Skeletal muscle satellite cell (primary cell): ENCODE data around the gene PLCB1.
"Not testable (repeated sequence)": the region's sequence is repeated elsewhere in the genome, so short reads cannot be mapped to it uniquely, and the experiment has no call there.

Source experiments
- H3K27me3 ChIP-seq: 2 replicates; pipeline ENCODE4 v1.7.0; 2013; ENCODE audit warnings: low read length; ENCODE audit not compliant: control insufficient read depth, insufficient read depth
- H3K36me3 ChIP-seq: 2 replicates; pipeline ENCODE4 v1.7.0; 2013; ENCODE audit warnings: mild to moderate bottlenecking, control low read depth, low read length; ENCODE audit not compliant: insufficient read depth
- H3K4me1 ChIP-seq: 2 replicates; pipeline ENCODE4 v1.7.0; 2013; ENCODE audit warnings: low read length; ENCODE audit not compliant: control insufficient read depth, insufficient read depth
- H3K4me2 ChIP-seq: 2 replicates; pipeline ENCODE4 v1.7.0; 2013; ENCODE audit warnings: mild to moderate bottlenecking, low read length
- H3K4me3 ChIP-seq: 2 replicates; pipeline ENCODE4 v1.7.0; 2013; ENCODE audit warnings: low read length
- H3K9ac ChIP-seq: 2 replicates; pipeline ENCODE4 v1.7.0; 2013; ENCODE audit warnings: mild to moderate bottlenecking, low read depth, low read length, moderate library complexity
- H3K9me3 ChIP-seq: replicated peaks from 2 replicates; pipeline ENCODE4 v1.7.0; 2013; ENCODE audit warnings: mild to moderate bottlenecking, control low read depth, low read length

PLCB1 gene

DNA sequence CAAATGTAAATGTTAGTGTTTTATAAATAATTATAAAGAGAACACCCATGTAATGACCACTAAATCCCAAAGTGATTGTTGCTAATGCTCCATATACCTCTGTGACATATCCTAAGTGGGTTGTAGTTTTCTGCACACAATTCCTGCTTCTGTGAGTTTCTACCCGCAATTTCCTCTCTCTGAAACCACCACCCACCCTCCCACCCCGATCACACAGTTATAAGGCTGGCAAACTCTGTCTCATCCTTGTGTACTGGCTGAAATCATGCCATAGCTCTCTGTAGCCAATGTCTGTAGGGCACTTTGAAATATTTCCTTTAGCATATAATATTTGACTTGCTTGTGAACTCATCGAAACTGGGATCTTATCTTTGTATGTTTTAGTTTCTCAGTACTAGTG, 236.6 kb downstream of the PLCB1 start:
- Histone ChIP-seq H3K9ac (no peak overlapping the region), H3K4me3 (no peak overlapping the region), H3K27me3 (no peaks in the 10 kb centered on the region), H3K36me3 (no peaks in the 10 kb centered on the region), H3K4me2 (no peak overlapping the region), H3K4me1 (no peaks in the 10 kb centered on the region), H3K9me3 (no peaks in the 10 kb centered on the region)

GRCh38 chr20:8369311-8369710, 237.2 kb downstream of the PLCB1 start:
- H3K9me3 ChIP-seq, result no peaks in the 10 kb centered on the region
- no peak overlapping the region for H3K4me2 ChIP-seq
- H3K4me3 ChIP-seq, result no peak overlapping the region
- no peaks in the 10 kb centered on the region for H3K36me3 ChIP-seq
- no peaks in the 10 kb centered on the region for H3K4me1 ChIP-seq
- no peaks in the 10 kb centered on the region for H3K27me3 ChIP-seq
- no peak overlapping the region for H3K9ac ChIP-seq

DNA sequence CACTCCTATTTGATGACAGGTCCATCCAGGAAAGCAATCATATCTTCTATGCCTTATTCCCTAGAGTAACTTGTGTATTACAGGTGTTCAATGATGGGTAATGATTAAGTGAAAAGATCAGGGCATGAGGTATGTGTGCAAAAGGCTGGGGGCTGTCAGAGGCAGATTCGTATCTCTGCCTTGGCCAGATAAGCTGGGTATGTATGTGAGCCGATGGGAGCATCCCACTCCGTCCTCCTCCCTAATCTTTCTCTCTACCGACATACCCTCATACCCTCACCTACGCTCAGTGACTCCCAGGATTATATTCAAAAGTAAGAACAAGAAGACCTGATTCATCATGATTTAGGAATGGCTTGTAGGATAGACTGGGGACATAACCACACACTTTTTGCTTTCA, 238.7 kb downstream of the PLCB1 start:
- peaks cover 4% of the 10 kb centered on the region for H3K4me1 ChIP-seq
- H3K27me3 ChIP-seq, result no peaks in the 10 kb centered on the region
- H3K9me3 ChIP-seq, result no peaks in the 10 kb centered on the region
- H3K36me3 ChIP-seq, result no peaks in the 10 kb centered on the region
- no peak overlapping the region for H3K9ac ChIP-seq
- H3K4me3 ChIP-seq, result no peak overlapping the region
- no peak overlapping the region for H3K4me2 ChIP-seq

DNA sequence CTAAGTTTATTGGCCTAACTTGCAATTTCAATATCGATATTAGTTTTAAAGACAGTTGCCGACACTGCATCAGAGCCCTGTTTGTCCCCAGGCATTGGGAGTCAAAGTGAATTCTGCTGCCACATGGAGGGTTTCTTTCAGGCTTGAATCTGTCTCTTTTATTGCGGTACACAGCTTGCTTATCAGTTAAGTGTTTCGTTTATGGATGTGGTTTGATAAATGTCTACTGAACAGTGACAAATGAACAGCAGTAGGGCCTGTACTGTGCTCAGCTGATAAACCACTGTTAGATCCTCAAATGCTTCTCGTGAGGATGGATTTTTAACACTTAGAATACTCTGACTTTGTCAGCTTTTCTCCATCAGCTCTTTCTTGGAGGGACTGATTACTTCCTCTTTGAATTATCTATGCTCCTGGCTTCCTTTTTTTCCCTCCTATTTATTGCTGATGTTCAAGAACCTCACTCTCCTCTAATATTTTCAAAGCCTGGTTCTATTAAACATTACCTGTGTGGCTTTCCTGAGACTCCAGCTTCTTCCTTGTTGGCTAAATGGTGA, 240.8 kb downstream of the PLCB1 start:
- Histone ChIP-seq H3K4me3 (no peak overlapping the region), H3K4me1 (peaks cover 10% of the 10 kb centered on the region), H3K9me3 (no peaks in the 10 kb centered on the region), H3K4me2 (no peak overlapping the region), H3K36me3 (no peaks in the 10 kb centered on the region), H3K9ac (no peak overlapping the region), H3K27me3 (no peaks in the 10 kb centered on the region)

GRCh38 chr20:8373579-8373978, 241.5 kb downstream of the PLCB1 start:
- H3K36me3 ChIP-seq, result no peaks in the 10 kb centered on the region
- H3K27me3 ChIP-seq, result no peaks in the 10 kb centered on the region
- no peaks in the 10 kb centered on the region for H3K9me3 ChIP-seq
- H3K4me1 ChIP-seq, result peaks cover 10% of the 10 kb centered on the region
- H3K4me3 ChIP-seq, result no peak overlapping the region
- H3K4me2 ChIP-seq, result no peak overlapping the region
- no peak overlapping the region for H3K9ac ChIP-seq

DNA sequence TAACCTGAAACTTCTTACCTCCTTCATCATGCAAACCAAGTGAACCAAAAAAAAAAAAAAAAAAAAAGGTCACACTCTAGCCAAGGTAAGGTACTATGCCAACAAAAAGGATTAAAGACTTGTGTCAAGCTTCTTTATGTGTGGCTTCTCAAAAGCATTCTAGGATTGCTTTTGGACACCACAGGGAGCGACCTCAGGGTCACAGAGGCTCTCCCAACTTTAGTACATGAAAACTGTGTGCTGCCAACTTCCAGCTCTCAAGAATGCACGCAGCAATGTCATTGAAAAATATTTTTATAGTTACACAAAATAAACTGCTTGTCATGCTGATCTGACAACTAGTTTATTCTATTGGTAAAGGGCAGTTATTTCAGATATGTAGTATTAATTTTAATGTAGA, 243.8 kb downstream of the PLCB1 start:
- no peak overlapping the region for H3K4me3 ChIP-seq
- no peaks in the 10 kb centered on the region for H3K9me3 ChIP-seq
- no peaks in the 10 kb centered on the region for H3K36me3 ChIP-seq
- H3K4me2 ChIP-seq, result no peak overlapping the region
- peaks cover 10% of the 10 kb centered on the region for H3K4me1 ChIP-seq
- no peaks in the 10 kb centered on the region for H3K27me3 ChIP-seq
- H3K9ac ChIP-seq, result no peak overlapping the region

DNA sequence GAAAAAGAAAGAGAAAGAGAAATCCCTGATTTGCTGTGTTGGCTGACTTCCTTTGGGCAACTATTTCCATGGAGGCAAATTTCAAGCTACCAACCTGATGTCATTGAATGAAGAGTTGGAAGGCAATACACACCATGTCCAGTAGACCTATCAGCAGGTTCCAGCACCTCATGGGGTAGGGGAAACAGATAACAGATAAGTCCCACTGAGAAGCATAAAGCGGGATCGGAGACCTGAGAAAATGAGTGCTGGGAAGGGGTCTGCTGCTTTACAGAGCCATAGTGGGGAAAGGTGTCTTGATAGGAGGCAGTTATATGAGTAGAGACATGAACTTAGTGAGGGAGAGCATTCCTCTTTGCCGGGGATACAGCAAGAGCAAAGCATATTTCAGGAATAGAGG, 244.9 kb downstream of the PLCB1 start:
- Histone ChIP-seq H3K4me2 (no peak overlapping the region), H3K4me3 (no peak overlapping the region), H3K9me3 (no peaks in the 10 kb centered on the region), H3K36me3 (no peaks in the 10 kb centered on the region), H3K9ac (no peak overlapping the region), H3K4me1 (peaks cover 10% of the 10 kb centered on the region), H3K27me3 (no peaks in the 10 kb centered on the region)

- H3K9ac ChIP-seq, H3K4me2 ChIP-seq, H3K27me3 ChIP-seq, H3K36me3 ChIP-seq, H3K9me3 ChIP-seq, H3K4me3 ChIP-seq: not testable (repeated sequence)
- H3K4me1 ChIP-seq, result peaks cover 10% of the 10 kb centered on the region
These were observed 247.1 kb downstream of the PLCB1 start for GRCh38 chr20:8379125-8379524.

DNA sequence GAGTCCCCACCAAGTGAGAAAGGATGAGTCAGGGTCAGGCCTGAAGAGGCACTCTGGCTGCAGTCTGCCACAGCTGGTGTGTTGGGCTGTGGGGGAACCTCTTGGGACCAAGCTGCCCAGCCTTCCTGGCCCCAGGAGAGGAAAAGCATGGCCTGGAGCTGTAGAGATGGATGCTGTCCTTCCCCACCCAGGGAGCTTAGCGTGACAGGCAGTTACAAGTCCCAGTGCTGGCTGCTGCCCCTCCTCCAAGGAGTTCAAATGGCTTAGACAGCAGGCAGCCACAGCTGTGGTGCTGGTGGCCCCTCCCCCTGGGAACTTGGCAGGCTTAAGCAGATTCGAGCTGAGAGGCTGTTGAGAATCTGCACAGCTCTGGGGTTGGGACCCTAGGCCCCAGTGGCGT, 253.2 kb downstream of the PLCB1 start:
- peaks cover 12% of the 10 kb centered on the region for H3K4me1 ChIP-seq
- no peaks in the 10 kb centered on the region for H3K36me3 ChIP-seq

DNA sequence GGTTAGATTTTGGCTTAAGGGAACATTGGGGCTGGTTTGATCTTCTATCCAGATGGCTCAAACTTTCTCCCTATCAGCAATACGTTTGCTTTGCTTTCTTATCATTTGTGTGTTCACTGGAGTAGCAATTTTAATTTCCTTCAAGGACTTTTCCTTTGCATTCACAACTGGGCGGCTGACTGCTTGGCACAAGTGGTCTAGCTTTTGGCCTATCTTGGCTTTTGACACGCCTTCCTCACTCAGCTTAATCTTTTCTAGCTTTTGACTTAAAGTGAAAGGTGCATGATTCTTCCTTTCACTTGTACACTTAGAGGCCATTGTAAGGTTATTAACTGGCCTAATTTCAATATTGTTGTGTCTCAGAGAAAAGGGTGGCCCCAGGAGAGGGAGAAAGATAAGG, 254.9 kb downstream of the PLCB1 start:
- no peak overlapping the region for H3K4me2 ChIP-seq
- H3K27me3 ChIP-seq, result no peaks in the 10 kb centered on the region
- peaks cover 12% of the 10 kb centered on the region for H3K4me1 ChIP-seq
- H3K4me3 ChIP-seq, result no peak overlapping the region
- no peaks in the 10 kb centered on the region for H3K9me3 ChIP-seq
- H3K36me3 ChIP-seq, result no peaks in the 10 kb centered on the region
- H3K9ac ChIP-seq, result no peak overlapping the region

More for the DNA sequence above, 253.2 kb downstream of the PLCB1 start:
- no peaks in the 10 kb centered on the region for H3K9me3 ChIP-seq
- no peak overlapping the region for H3K9ac ChIP-seq
- no peak overlapping the region for H3K4me3 ChIP-seq
- no peak overlapping the region for H3K4me2 ChIP-seq
- H3K27me3 ChIP-seq, result no peaks in the 10 kb centered on the region

GRCh38 chr20:8388141-8388540, 256.1 kb downstream of the PLCB1 start:
- peak overlapping the region; percentile 53 for H3K9ac ChIP-seq
- no peaks in the 10 kb centered on the region for H3K9me3 ChIP-seq
- H3K36me3 ChIP-seq, result no peaks in the 10 kb centered on the region
- H3K4me2 ChIP-seq, result peak overlapping the region; percentile 35
- H3K4me1 ChIP-seq, result peaks cover 12% of the 10 kb centered on the region
- H3K4me3 ChIP-seq, result no peak overlapping the region
- no peaks in the 10 kb centered on the region for H3K27me3 ChIP-seq

GRCh38 chr20:8388707-8389106, 256.6 kb downstream of the PLCB1 start:
- Histone ChIP-seq H3K36me3 (no peaks in the 10 kb centered on the region), H3K9me3 (no peaks in the 10 kb centered on the region), H3K9ac (peak overlapping the region; percentile 53), H3K4me3 (no peak overlapping the region), H3K4me1 (peaks cover 12% of the 10 kb centered on the region), H3K27me3 (no peaks in the 10 kb centered on the region), H3K4me2 (peak overlapping the region; percentile 35)
